H1 (cell line): Measurements from ENCODE around the gene TMEM229B. TPM values are rescaled to one million over a fixed set of nuclear protein-coding genes. Genes with fewer than 3 reads are reported as not detected.

Experiments
- CTCF ChIA-PET: fragments of 300-600 bp; sonication (Branson Sonifier 250); formaldehyde crosslinking; loops from one replicate; lab custom pipeline; 2021; ENCODE audit not compliant: partially characterized antibody; lab: Charles Lee
- POLR2A ChIA-PET: fragments of 300-600 bp; sonication (Branson Sonifier 250); formaldehyde crosslinking; loops from one replicate; lab custom pipeline; 2021; ENCODE audit warnings: inconsistent platforms; ENCODE audit not compliant: partially characterized antibody; lab: Charles Lee
- DNase-seq, 2 experiments: peaks; one replicate each; pipeline versions ENCODE4 v3.0.0 to v3.0.0-alpha.2; 2010 to 2022; ENCODE audit warnings: low spot score in 2 of 2, low read depth in 1 of 2, mixed read lengths in 1 of 2
- FAIRE-seq: peaks from 2 replicates; lab custom pipeline; 2011; peaks lifted over from hg19 to GRCh38; lab: Jason Lieb, UNC
- H2AFZ ChIP-seq: 2 replicates; pipeline ENCODE4 v1.8.1; 2012; ENCODE audit warnings: low read length, inconsistent platforms
- H2AK5ac ChIP-seq: 2 replicates; pipeline ENCODE4 v1.6.1; 2013; ENCODE audit warnings: low read depth, low read length
- H2BK120ac ChIP-seq: replicated peaks from 2 replicates; pipeline ENCODE3; 2013; ENCODE audit warnings: low read depth, low read length, inconsistent platforms
- H2BK12ac ChIP-seq: 2 replicates; pipeline ENCODE4 v1.6.1; 2013; ENCODE audit warnings: low read depth, low read length
- H2BK15ac ChIP-seq: 2 replicates; pipeline ENCODE4 v1.6.1; 2013; ENCODE audit warnings: low read length
- H2BK20ac ChIP-seq: 2 replicates; pipeline ENCODE4 v1.6.1; 2013; ENCODE audit warnings: low read length
- H2BK5ac ChIP-seq: 2 replicates; pipeline ENCODE4 v1.6.1; 2013; ENCODE audit warnings: low read depth, low read length
- H3K14ac ChIP-seq: 2 replicates; pipeline ENCODE4 v1.6.1; 2013; ENCODE audit warnings: inconsistent platforms; ENCODE audit not compliant: insufficient read length
- H3K18ac ChIP-seq: 2 replicates; pipeline ENCODE4 v1.6.1; 2013; ENCODE audit warnings: low read length; ENCODE audit errors: extremely low read depth
- H3K23ac ChIP-seq: 2 replicates; pipeline ENCODE4 v1.6.1; 2013; ENCODE audit warnings: inconsistent platforms; ENCODE audit not compliant: insufficient read length
- H3K23me2 ChIP-seq: 2 replicates; pipeline ENCODE4 v1.6.1; 2013; ENCODE audit warnings: low read depth, low read length
- H3K27ac ChIP-seq: 2 replicates; pipeline ENCODE4 v1.6.1; 2011; ENCODE audit warnings: low read depth, low read length, inconsistent platforms
- H3K27me3 ChIP-seq, 4 experiments: replicated peaks in 1 of 4; 1 replicate in 1 of 4; 2 replicates in 3 of 4; pipeline versions ENCODE4 v1.6.1 to v1.8.1; 2011 to 2013; ENCODE audit warnings: low read length in 3 of 4, mild to moderate bottlenecking in 3 of 4, inconsistent platforms in 2 of 4, mixed read lengths in 2 of 4, moderate library complexity in 1 of 4; ENCODE audit not compliant: control insufficient read depth in 3 of 4, insufficient read depth in 3 of 4; ENCODE audit errors: extremely low read depth in 1 of 4
- H3K36me3 ChIP-seq, 4 experiments: 2 replicates each; pipeline versions ENCODE4 v1.6.1 to v1.8.1; 2011 to 2013; ENCODE audit warnings: mild to moderate bottlenecking in 4 of 4, low read length in 3 of 4, moderate library complexity in 2 of 4, control low read depth in 1 of 4, inconsistent platforms in 1 of 4; ENCODE audit not compliant: insufficient read depth in 4 of 4, control insufficient read depth in 2 of 4
- H3K4ac ChIP-seq: replicated peaks from 2 replicates; pipeline ENCODE3; 2013; ENCODE audit warnings: low read length, low read depth, mixed read lengths, inconsistent platforms; ENCODE audit not compliant: insufficient read length
- H3K4me1 ChIP-seq, 4 experiments: replicated peaks in 1 of 4; 1 replicate in 1 of 4; 2 replicates in 3 of 4; pipeline versions ENCODE4 v1.6.1 to v1.8.1; 2011 to 2013; ENCODE audit warnings: low read length in 3 of 4, inconsistent platforms in 2 of 4, mixed read lengths in 1 of 4; ENCODE audit not compliant: insufficient read depth in 4 of 4, control insufficient read depth in 3 of 4
- H3K4me2 ChIP-seq, 2 experiments: 2 replicates each; pipeline versions ENCODE4 v1.6.1 to v1.8.1; 2011 to 2013; ENCODE audit warnings: low read depth in 2 of 2, low read length in 2 of 2, control low read depth in 1 of 2, inconsistent platforms in 1 of 2, mild to moderate bottlenecking in 1 of 2; ENCODE audit not compliant: insufficient read depth in 1 of 2
- H3K4me3 ChIP-seq, 4 experiments: fragments of 200-600, 300-600 bp in 1 of 4; sonication (generic), shearing (Covaris generic), sonication (Bioruptor Twin) in 1 of 4; 2 replicates each; pipeline versions ENCODE4 v1.5.1 to v1.8.1; 2011 to 2016; ENCODE audit warnings: low read length in 4 of 4, low read depth in 3 of 4, control low read depth in 2 of 4, inconsistent platforms in 2 of 4, mild to moderate bottlenecking in 2 of 4, mixed read lengths in 1 of 4, moderate library complexity in 1 of 4; ENCODE audit not compliant: insufficient read depth in 2 of 4; ENCODE audit errors: extremely low read depth in 1 of 4
- H3K56ac ChIP-seq: replicated peaks from 2 replicates; pipeline ENCODE3; 2013; ENCODE audit warnings: low read depth, mild to moderate bottlenecking, mixed read lengths, low read length, inconsistent platforms; ENCODE audit not compliant: insufficient read length
- H3K79me1 ChIP-seq: 2 replicates; pipeline ENCODE4 v1.6.1; 2013; ENCODE audit warnings: low read depth, low read length, control low read depth
- H3K79me2 ChIP-seq, 2 experiments: 2 replicates each; pipeline versions ENCODE4 v1.6.1 to v1.8.1; 2012 to 2013; ENCODE audit warnings: low read length in 2 of 2, mild to moderate bottlenecking in 2 of 2, inconsistent platforms in 1 of 2; ENCODE audit not compliant: insufficient read depth in 2 of 2, control insufficient read depth in 1 of 2
- H3K9ac ChIP-seq, 4 experiments: replicated peaks in 1 of 4; 1 replicate in 1 of 4; 2 replicates in 3 of 4; pipeline versions ENCODE4 v1.6.1 to v1.8.1; 2011 to 2013; ENCODE audit warnings: low read depth in 3 of 4, low read length in 3 of 4, control low read depth in 2 of 4, mild to moderate bottlenecking in 2 of 4, moderate library complexity in 2 of 4, inconsistent platforms in 1 of 4; ENCODE audit errors: extremely low read depth in 1 of 4
- H3K9me3 ChIP-seq, 2 experiments: 2 replicates each; pipeline versions ENCODE4 v1.6.1 to v1.8.1; 2012 to 2013; ENCODE audit warnings: mild to moderate bottlenecking in 2 of 2, moderate library complexity in 2 of 2, control low read depth in 1 of 2, inconsistent platforms in 1 of 2, low read depth in 1 of 2, low read length in 1 of 2, mixed read lengths in 1 of 2; ENCODE audit not compliant: insufficient read depth in 2 of 2
- H4K20me1 ChIP-seq, 2 experiments: replicated peaks in 1 of 2; 2 replicates each; pipeline versions ENCODE3 to v1.8.1; 2011 to 2013; ENCODE audit warnings: inconsistent platforms in 2 of 2, low read length in 2 of 2, mild to moderate bottlenecking in 1 of 2; ENCODE audit not compliant: insufficient read depth in 2 of 2, control insufficient read depth in 1 of 2
- H4K5ac ChIP-seq: 2 replicates; pipeline ENCODE4 v1.6.1; 2013; ENCODE audit warnings: low read length, low read depth, mixed read lengths, inconsistent platforms; ENCODE audit not compliant: insufficient read length
- H4K8ac ChIP-seq: 2 replicates; pipeline ENCODE4 v1.8.0; 2013; ENCODE audit warnings: mild to moderate bottlenecking, moderate library complexity, low read length, inconsistent platforms; ENCODE audit not compliant: insufficient read depth; ENCODE audit errors: extremely low read depth
- H4K91ac ChIP-seq: replicated peaks from 2 replicates; pipeline ENCODE3; 2013; ENCODE audit warnings: low read length, mixed read lengths, inconsistent platforms; ENCODE audit not compliant: insufficient read length
- BCL11A ChIP-seq, 2 experiments: IDR thresholded peaks; one replicate each; pipeline ENCODE4 v1.6.1; 2011; ENCODE audit warnings: low read depth in 2 of 2, low read length in 2 of 2, mild to moderate bottlenecking in 2 of 2
- BRCA1 ChIP-seq: IDR thresholded peaks from 2 replicates; pipeline ENCODE4 v1.6.1; 2012; ENCODE audit warnings: low read depth, low read length, improper control_type of control experiment
- CTBP2 ChIP-seq: IDR thresholded peaks from 2 replicates; pipeline ENCODE4 v1.7.0; 2011; ENCODE audit warnings: borderline replicate concordance, mild to moderate bottlenecking, moderate library complexity, mixed read lengths, low read length; ENCODE audit not compliant: insufficient read depth, insufficient read length
- EZH2 ChIP-seq: fragments of 200-600 bp; sonication (generic); IDR thresholded peaks from 2 replicates; pipeline ENCODE4 v1.7.1; 2012; ENCODE audit warnings: low read depth, mild to moderate bottlenecking, moderate library complexity, low read length, inconsistent platforms; ENCODE audit not compliant: severe bottlenecking
- HDAC2 ChIP-seq, 2 experiments: fragments of 300-600 bp in 1 of 2; sonication (generic) in 1 of 2; IDR thresholded peaks; 2 replicates each; pipeline ENCODE4 v1.6.1; 2011 to 2012; ENCODE audit warnings: low read depth in 2 of 2, low read length in 2 of 2, mild to moderate bottlenecking in 2 of 2, moderate library complexity in 2 of 2, borderline replicate concordance in 1 of 2, inconsistent platforms in 1 of 2
- HDAC6 ChIP-seq: IDR thresholded peaks from one replicate; pipeline ENCODE4 v1.7.1; 2012; ENCODE audit warnings: low read depth, mild to moderate bottlenecking, inconsistent platforms, low read length, moderate library complexity
- JUN ChIP-seq: IDR thresholded peaks from 2 replicates; pipeline ENCODE4 v1.6.1; 2011; ENCODE audit warnings: low read depth, mild to moderate bottlenecking, improper control_type of control experiment, low read length
- KDM4A ChIP-seq: IDR thresholded peaks from one replicate; pipeline ENCODE4 v1.7.1; 2012; ENCODE audit warnings: low read depth, mild to moderate bottlenecking, moderate library complexity, low read length, inconsistent platforms; ENCODE audit not compliant: severe bottlenecking
- SP2 ChIP-seq: IDR thresholded peaks from 2 replicates; pipeline ENCODE4 v1.6.1; 2012; ENCODE audit warnings: mild to moderate bottlenecking, low read length, inconsistent platforms
- TBP ChIP-seq: IDR thresholded peaks from 2 replicates; pipeline ENCODE4 v1.6.1; 2011; ENCODE audit warnings: low read depth, low read length, improper control_type of control experiment
- WGBS, 2 experiments: shearing (Covaris generic) in 1 of 2; methylation state at CpG; one replicate each; pipeline versions ENCODE4 v1.1.6 to v1.1.7; 2013 to 2015; ENCODE audit warnings: low lambda C conversion rate in 2 of 2, mixed read lengths in 2 of 2, inconsistent platforms in 1 of 2, low coverage in 1 of 2, missing lambda C conversion rate in 1 of 2; ENCODE audit not compliant: insufficient replicate concordance in 2 of 2, insufficient coverage in 1 of 2, insufficient read length in 1 of 2; ENCODE audit errors: extremely low coverage in 1 of 2, missing lambda C conversion rate in 1 of 2; 5-methylcytosine and 5-hydroxymethylcytosine counted together
- polyA plus RNA-seq, 7 experiments: library from polyadenylated mRNA; depleted of rRNA in 3 of 7; stranded (reverse) in 5 of 7; unstranded in 2 of 7; fragments of >200 nt in 5 of 7; fragments of 200-250 nt in 2 of 7; gene quantifications; 1 replicate in 5 of 7; 2 replicates in 1 of 7; 4 replicates in 1 of 7; pipeline versions ENCODE4 v1.2.1 to v1.2.3, GENCODE V29; 2011 to 2013; ENCODE audit warnings: missing spikeins in 2 of 7, mixed read lengths in 2 of 7
- total RNA-seq: library from RNA; stranded (reverse); fragmentation: NEBNext Ultra II Directional; extraction: Animal tissue kit (Norgen Biotek cat#: 25700); gene quantifications from 2 replicates; pipeline ENCODE4 v1.2.1, GENCODE V29; 2021
- TF ChIP-seq, protein P1 (sequence below): IDR thresholded peaks from 2 replicates; pipeline ENCODE4 v1.6.1; 2012; ENCODE audit warnings: low read length, inconsistent platforms
- TF ChIP-seq, protein P2 (sequence below): IDR thresholded peaks from 2 replicates; pipeline ENCODE4 v1.6.1; 2012; ENCODE audit warnings: inconsistent platforms

Gene TMEM229B
- total and polyA plus RNA-seq, 2 of the 8 experiments (the other 6 are each of a cell fraction or from before 2014, with no cell fraction given) = 0.73 to 0.85 TPM

DNA sequence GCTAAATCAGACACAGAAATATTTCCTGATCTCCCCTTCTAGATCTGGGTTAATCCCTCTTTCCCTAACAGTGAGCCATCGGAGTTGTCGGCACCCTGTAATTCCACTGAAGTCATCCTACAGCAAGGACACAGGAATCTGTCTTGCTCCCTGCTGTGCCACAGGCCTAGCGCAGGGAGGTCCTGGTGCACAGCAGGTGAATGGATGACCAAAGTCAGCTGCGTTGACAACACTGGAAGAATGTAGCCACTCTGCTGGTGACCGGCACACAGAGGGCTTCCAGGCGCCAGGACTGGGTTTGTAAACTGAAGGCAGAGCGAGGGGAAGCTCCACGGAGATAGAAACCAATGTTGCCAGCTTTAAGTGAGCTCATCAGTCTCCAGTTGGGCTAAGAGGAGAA lies 23.6 kb downstream of the TMEM229B start:
- H2BK15ac ChIP-seq = no peak overlapping the region
- H3K4ac ChIP-seq = no peak overlapping the region
- no peaks in the 10 kb centered on the region; a peak in 1 of 7 replicates for H3K27me3 ChIP-seq
- POLR2A ChIA-PET = no interaction called here
- no peak overlapping the region for H4K91ac ChIP-seq
- H3K18ac ChIP-seq = no peak overlapping the region
- CTCF ChIA-PET = interaction anchor here (0.8 to 7.6 kb wide), 16 partner anchors 8 to 120 kb away, joined by 3 to 68 read pairs (median 5); partner anchors contain the start of gene TMEM229B
- H3K56ac ChIP-seq = no peak overlapping the region
- H2AK5ac ChIP-seq = no peak overlapping the region
- no peak for FAIRE-seq
- H2BK20ac ChIP-seq = no peak overlapping the region
- H3K23me2 ChIP-seq = no peaks in the 10 kb centered on the region; the same call in 1 of the 2 replicates
- peak overlapping the region; percentile 53; the same call in 1 of the 2 replicates for H4K8ac ChIP-seq
- no peaks in the 10 kb centered on the region for H3K36me3 ChIP-seq
- no peak overlapping the region for H2BK5ac ChIP-seq
- 83% methylated on average over 8 of the region's 8 CpGs; no CpG with 5 or more reads in 1 of the 2 experiments for WGBS, 2 experiments
- no peak overlapping the region for H2BK120ac ChIP-seq
- H3K23ac ChIP-seq = no peak overlapping the region
- H3K9me3 ChIP-seq = no peaks in the 10 kb centered on the region
- no peak for DNase-seq
- peaks cover 0 to 2% (median 0%) of the 10 kb centered on the region in 4 experiments; a peak in 2 of 7 replicates for H3K4me1 ChIP-seq
- no peak overlapping the region for H3K4me3 ChIP-seq
- H3K27ac ChIP-seq = no peak overlapping the region
- no peak overlapping the region for H3K9ac ChIP-seq
- H2AFZ ChIP-seq = no peak overlapping the region
- no peak overlapping the region for H4K5ac ChIP-seq
- no peaks in the 10 kb centered on the region for H4K20me1 ChIP-seq
- no peaks in the 10 kb centered on the region for H3K79me1 ChIP-seq
- no peaks in the 10 kb centered on the region for H3K79me2 ChIP-seq
- no peak overlapping the region; a peak in 1 of 4 replicates for H3K4me2 ChIP-seq
- no peak overlapping the region for H3K14ac ChIP-seq
- H2BK12ac ChIP-seq = no peak overlapping the region
- TF ChIP-seq JUN (no peak), EZH2 (no peak), BCL11A (IDR thresholded peaks at IDR 0.05; ENCODE audit: low read depth in 2 of 2, low read length in 2 of 2) (no peak), CTBP2 (no peak), BRCA1 (no peak), KDM4A (no peak), HDAC2 (IDR thresholded peaks at IDR 0.05; ENCODE audit: borderline replicate concordance in 1 of 2, low read depth in 2 of 2, low read length in 2 of 2) (no peak), HDAC6 (no peak), TBP (no peak), SP2 (no peak)
- TF ChIP-seq, protein P1, sequence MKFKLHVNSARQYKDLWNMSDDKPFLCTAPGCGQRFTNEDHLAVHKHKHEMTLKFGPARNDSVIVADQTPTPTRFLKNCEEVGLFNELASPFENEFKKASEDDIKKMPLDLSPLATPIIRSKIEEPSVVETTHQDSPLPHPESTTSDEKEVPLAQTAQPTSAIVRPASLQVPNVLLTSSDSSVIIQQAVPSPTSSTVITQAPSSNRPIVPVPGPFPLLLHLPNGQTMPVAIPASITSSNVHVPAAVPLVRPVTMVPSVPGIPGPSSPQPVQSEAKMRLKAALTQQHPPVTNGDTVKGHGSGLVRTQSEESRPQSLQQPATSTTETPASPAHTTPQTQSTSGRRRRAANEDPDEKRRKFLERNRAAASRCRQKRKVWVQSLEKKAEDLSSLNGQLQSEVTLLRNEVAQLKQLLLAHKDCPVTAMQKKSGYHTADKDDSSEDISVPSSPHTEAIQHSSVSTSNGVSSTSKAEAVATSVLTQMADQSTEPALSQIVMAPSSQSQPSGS = no peak
- TF ChIP-seq, protein P2, sequence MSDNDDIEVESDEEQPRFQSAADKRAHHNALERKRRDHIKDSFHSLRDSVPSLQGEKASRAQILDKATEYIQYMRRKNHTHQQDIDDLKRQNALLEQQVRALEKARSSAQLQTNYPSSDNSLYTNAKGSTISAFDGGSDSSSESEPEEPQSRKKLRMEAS = no peak
